Osteoblast (primary cell): Measurements from ENCODE around the gene ABCC9. TPM values are rescaled to one million over a fixed set of nuclear protein-coding genes. Genes with fewer than 3 reads are reported as not detected.
"Not testable (repeated sequence)": the region's sequence is repeated elsewhere in the genome, so short reads cannot be mapped to it uniquely, and the experiment has no call there.

ENCODE experiments used
- DNase-seq: peaks from one replicate; pipeline ENCODE4 v3.0.0; 2011; ENCODE audit warnings: low spot score, mixed read lengths; ENCODE audit not compliant: insufficient read length; ENCODE audit errors: missing footprints
- H2AFZ ChIP-seq: 2 replicates; pipeline ENCODE4 v1.6.0; 2011; ENCODE audit warnings: mild to moderate bottlenecking, low read length
- H3K27ac ChIP-seq: 2 replicates; pipeline ENCODE4 v1.5.1; 2011; ENCODE audit warnings: mild to moderate bottlenecking, low read depth, low read length, moderate library complexity
- H3K27me3 ChIP-seq: 2 replicates; pipeline ENCODE4 v1.6.0; 2012; ENCODE audit warnings: mild to moderate bottlenecking, control low read depth, inconsistent platforms, low read length, moderate library complexity; ENCODE audit not compliant: insufficient read depth
- H3K36me3 ChIP-seq: 2 replicates; pipeline ENCODE4 v1.5.1; 2011; ENCODE audit warnings: mild to moderate bottlenecking, low read length, control low read depth, moderate library complexity; ENCODE audit not compliant: insufficient read depth
- H3K4me1 ChIP-seq: 2 replicates; pipeline ENCODE4 v1.5.1; 2011; ENCODE audit warnings: mild to moderate bottlenecking, low read length, control low read depth, moderate library complexity; ENCODE audit not compliant: insufficient read depth
- H3K4me2 ChIP-seq: 2 replicates; pipeline ENCODE4 v1.6.0; 2011; ENCODE audit warnings: mild to moderate bottlenecking, low read length; ENCODE audit not compliant: insufficient read depth
- H3K4me3 ChIP-seq: fragments of 200-600 bp; sonication (generic); 3 replicates; pipeline ENCODE4 v1.5.1; 2012; ENCODE audit warnings: mild to moderate bottlenecking, low read length, inconsistent platforms; ENCODE audit not compliant: insufficient read depth
- H3K79me2 ChIP-seq: 2 replicates; pipeline ENCODE4 v1.6.0; 2012; ENCODE audit warnings: mild to moderate bottlenecking, low read length, control low read depth, inconsistent platforms; ENCODE audit not compliant: insufficient read depth
- H3K9me3 ChIP-seq: 2 replicates; pipeline ENCODE4 v1.5.1; 2011; ENCODE audit warnings: low read depth, low read length, control low read depth
- H4K20me1 ChIP-seq: 2 replicates; pipeline ENCODE4 v1.6.0; 2012; ENCODE audit warnings: mild to moderate bottlenecking, low read length, control low read depth; ENCODE audit not compliant: insufficient read depth
- total RNA-seq: library from RNA; depleted of rRNA; stranded (reverse); fragments of >200 nt; gene quantifications from 2 replicates; pipeline ENCODE4 v1.2.3, GENCODE V29; 2012
- TF ChIP-seq, protein P1 (sequence below): IDR thresholded peaks from 2 replicates; pipeline ENCODE4 v1.5.1; 2011; ENCODE audit warnings: mild to moderate bottlenecking, low read depth, low read length, moderate library complexity; ENCODE audit errors: extremely low read depth

ABCC9 gene
- total RNA-seq, 1 donor = 14.5 TPM

- Histone ChIP-seq H3K9me3 (no peaks in the 10 kb centered on the region), H3K4me2 (no peak overlapping the region), H3K36me3 (no peaks in the 10 kb centered on the region), H3K4me3 (no peak overlapping the region), H4K20me1 (no peaks in the 10 kb centered on the region), H2AFZ (no peak overlapping the region), H3K27me3 (no peaks in the 10 kb centered on the region), H3K4me1 (no peaks in the 10 kb centered on the region), H3K27ac (no peak overlapping the region), H3K79me2 (no peaks in the 10 kb centered on the region)
- DNase-seq = no peak
- TF ChIP-seq, protein P1, sequence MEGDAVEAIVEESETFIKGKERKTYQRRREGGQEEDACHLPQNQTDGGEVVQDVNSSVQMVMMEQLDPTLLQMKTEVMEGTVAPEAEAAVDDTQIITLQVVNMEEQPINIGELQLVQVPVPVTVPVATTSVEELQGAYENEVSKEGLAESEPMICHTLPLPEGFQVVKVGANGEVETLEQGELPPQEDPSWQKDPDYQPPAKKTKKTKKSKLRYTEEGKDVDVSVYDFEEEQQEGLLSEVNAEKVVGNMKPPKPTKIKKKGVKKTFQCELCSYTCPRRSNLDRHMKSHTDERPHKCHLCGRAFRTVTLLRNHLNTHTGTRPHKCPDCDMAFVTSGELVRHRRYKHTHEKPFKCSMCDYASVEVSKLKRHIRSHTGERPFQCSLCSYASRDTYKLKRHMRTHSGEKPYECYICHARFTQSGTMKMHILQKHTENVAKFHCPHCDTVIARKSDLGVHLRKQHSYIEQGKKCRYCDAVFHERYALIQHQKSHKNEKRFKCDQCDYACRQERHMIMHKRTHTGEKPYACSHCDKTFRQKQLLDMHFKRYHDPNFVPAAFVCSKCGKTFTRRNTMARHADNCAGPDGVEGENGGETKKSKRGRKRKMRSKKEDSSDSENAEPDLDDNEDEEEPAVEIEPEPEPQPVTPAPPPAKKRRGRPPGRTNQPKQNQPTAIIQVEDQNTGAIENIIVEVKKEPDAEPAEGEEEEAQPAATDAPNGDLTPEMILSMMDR = no peak
Observed at GRCh38 chr12:21797539-21797938, 143.7 kb downstream of the ABCC9 start.

DNA sequence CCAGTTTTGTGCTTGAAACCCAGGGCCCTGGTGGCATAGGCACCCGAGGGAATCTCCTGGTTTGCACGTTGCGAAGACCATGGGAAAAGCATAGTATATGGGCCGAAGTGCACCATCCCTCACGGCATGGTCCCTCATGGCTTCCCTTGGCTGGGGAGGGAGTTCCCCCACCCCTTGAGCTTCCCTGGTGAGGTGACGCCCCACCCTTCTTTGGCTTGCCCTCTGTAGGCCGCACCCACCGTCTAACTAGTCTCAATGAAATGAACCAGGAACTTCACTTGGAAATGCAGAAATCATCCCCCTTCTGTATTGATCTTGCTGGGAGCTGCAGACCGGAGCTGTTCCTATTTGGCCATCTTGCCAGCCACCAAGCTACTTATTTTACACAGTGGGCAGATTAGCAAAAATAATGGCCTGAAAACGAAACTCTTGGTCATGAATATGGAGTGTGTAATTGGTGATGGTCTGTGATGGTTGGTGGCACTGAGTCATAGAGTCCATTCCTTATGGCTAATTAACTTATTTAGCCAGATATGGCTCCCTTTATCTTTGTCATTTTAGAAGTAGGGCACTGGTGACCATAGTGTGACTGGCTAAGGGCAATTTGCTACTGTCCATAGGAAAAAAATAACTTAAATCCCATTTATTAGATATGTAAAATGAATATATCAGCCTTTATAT is 145.4 kb downstream of the ABCC9 start:
- Histone ChIP-seq H3K9me3 (no peaks in the 10 kb centered on the region), H2AFZ (no peak overlapping the region)
- DNase-seq = no peak

GRCh38 chr12:21794807-21795595 is 146.2 kb downstream of the ABCC9 start:
- H3K4me3 ChIP-seq, H3K27ac ChIP-seq, H3K36me3 ChIP-seq, H3K4me1 ChIP-seq, H3K79me2 ChIP-seq, H3K9me3 ChIP-seq, H2AFZ ChIP-seq, H3K4me2 ChIP-seq, H3K27me3 ChIP-seq, DNase-seq, H4K20me1 ChIP-seq: not testable (repeated sequence)

More for the DNA sequence above, 145.4 kb downstream of the ABCC9 start:
- Histone ChIP-seq H3K27me3 (no peaks in the 10 kb centered on the region), H3K36me3 (no peaks in the 10 kb centered on the region), H3K4me2 (no peak overlapping the region), H4K20me1 (no peaks in the 10 kb centered on the region), H3K79me2 (no peaks in the 10 kb centered on the region), H3K4me3 (no peak overlapping the region), H3K27ac (no peak overlapping the region), H3K4me1 (no peaks in the 10 kb centered on the region)
- TF ChIP-seq, protein P1 = no peak

DNA sequence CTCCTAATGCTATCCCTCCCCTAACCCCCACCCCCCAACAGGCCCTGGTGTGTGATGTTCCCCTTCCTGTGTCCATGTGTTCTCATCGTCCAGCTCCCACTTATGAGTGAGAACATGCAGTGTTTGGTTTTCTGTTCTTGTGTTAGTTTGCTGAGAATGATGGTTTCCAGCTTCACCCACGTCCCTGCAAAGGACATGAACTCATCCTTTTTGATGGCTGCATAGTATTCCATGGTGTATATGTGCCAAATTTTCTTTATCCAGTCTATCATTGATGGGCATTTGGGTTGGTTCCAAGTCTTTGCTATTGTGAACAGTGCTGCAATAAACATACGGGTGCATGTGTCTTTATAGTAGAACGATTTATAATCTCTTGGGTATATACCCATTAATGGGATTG is 151.5 kb downstream of the ABCC9 start:
- H3K4me3 ChIP-seq, H3K79me2 ChIP-seq, H3K9me3 ChIP-seq, H3K36me3 ChIP-seq, DNase-seq, H4K20me1 ChIP-seq, H3K27ac ChIP-seq, H2AFZ ChIP-seq, H3K27me3 ChIP-seq, H3K4me2 ChIP-seq, H3K4me1 ChIP-seq: not testable (repeated sequence)
